ACHN (cell line): Measurements from ENCODE around the gene ROGDI.

ENCODE experiments used
- DNase-seq: peaks from one replicate; pipeline ENCODE4 v3.0.0-alpha.2; 2015
- in situ Hi-C: cut with HindIII; loops from 2 replicates; pipeline ENCODE4 v1.10.0; 2017; ENCODE audit warnings: low sequenced_read_pairs, low pct_ligation_motif_present, low pct_unique_long_range_greater_than_20kb

ROGDI gene

GRCh38 chr16:4801962-4802658, at the start of gene ROGDI:
ROGDI (minus strand) TSS chr16:4802633; CDS start chr16:4802571, 62 bp downstream.
- in situ Hi-C loops, result no loop called here
- DNase-seq, result peak; percentile 73

- in situ Hi-C loops, result no loop called here
- no peak for DNase-seq
Measured at GRCh38 chr16:4850211-4850610, 47.8 kb upstream of the ROGDI start.

- in situ Hi-C loops, result no loop called here
- DNase-seq, result peak; percentile 79
Measured at GRCh38 chr16:4847774-4848587, 45.5 kb upstream of the ROGDI start.

GRCh38 chr16:4846901-4847773, 44.7 kb upstream of the ROGDI start, which contains the start of the genes GLYR1 and UBN1:
GLYR1 (minus strand) TSS chr16:4847288; CDS start chr16:4847265, 23 bp downstream.
UBN1 (plus strand) TSS chr16:4847481; CDS start chr16:4852918, 5,437 bp downstream.
- in situ Hi-C loops, result no loop called here
- peak; percentile 99 for DNase-seq

- peak; percentile 69 for DNase-seq
- in situ Hi-C loops, result no loop called here
Measured at GRCh38 chr16:4846503-4846900, 44.1 kb upstream of the ROGDI start.

- in situ Hi-C loops, result no loop called here
- no peak for DNase-seq
Measured at GRCh38 chr16:4840984-4841383, 38.6 kb upstream of the ROGDI start.

GRCh38 chr16:4839942-4840341, 37.5 kb upstream of the ROGDI start:
- DNase-seq, result no peak
- in situ Hi-C loops, result no loop called here

GRCh38 chr16:4837733-4838501, 35.5 kb upstream of the ROGDI start:
- peak; percentile 52 for DNase-seq
- in situ Hi-C loops, result no loop called here

GRCh38 chr16:4836727-4837126, 34.3 kb upstream of the ROGDI start:
- in situ Hi-C loops, result no loop called here
- DNase-seq, result no peak

- in situ Hi-C loops, result no loop called here
- no peak for DNase-seq
Measured at GRCh38 chr16:4833584-4833983, 31.2 kb upstream of the ROGDI start.

GRCh38 chr16:4832698-4833343, 30.4 kb upstream of the ROGDI start:
- in situ Hi-C loops, result no loop called here

GRCh38 chr16:4831616-4832015, 29.2 kb upstream of the ROGDI start:
- no peak for DNase-seq
- in situ Hi-C loops, result no loop called here

More at GRCh38 chr16:4832698-4833343, 30.4 kb upstream of the ROGDI start:
- DNase-seq, result no peak

- in situ Hi-C loops, result no loop called here
- DNase-seq, result no peak
Measured at GRCh38 chr16:4830408-4830807, 28.0 kb upstream of the ROGDI start.

GRCh38 chr16:4828567-4829321, 26.3 kb upstream of the ROGDI start:
- DNase-seq, result no peak
- in situ Hi-C loops, result no loop called here

GRCh38 chr16:4826980-4827379, 24.5 kb upstream of the ROGDI start:
- in situ Hi-C loops, result no loop called here
- DNase-seq, result no peak

GRCh38 chr16:4826526-4826925, 24.1 kb upstream of the ROGDI start:
- in situ Hi-C loops, result no loop called here
- DNase-seq, result no peak

GRCh38 chr16:4825196-4825595, 22.8 kb upstream of the ROGDI start:
- in situ Hi-C loops, result no loop called here
- DNase-seq, result no peak
